BLaER1 treated with 17β-estradiol and CSF1 and Interleukin-3, amounts not matched to agents 10 nM and 100 nM (cell line): Measurements from ENCODE around the gene PGGT1B.
"Not testable (repeated sequence)": the region's sequence is repeated elsewhere in the genome, so short reads cannot be mapped to it uniquely, and the experiment has no call there.

ENCODE experiments used
- H3K27ac ChIP-seq, 11 experiments: shearing (Covaris generic); formaldehyde crosslinking; 2 replicates each; pipeline ENCODE4 v1.8.1; 2022
- H3K27me3 ChIP-seq, 11 experiments: shearing (Covaris generic); formaldehyde crosslinking; 2 replicates each; pipeline ENCODE4 v1.8.1; 2022
- H3K36me3 ChIP-seq, 11 experiments: shearing (Covaris generic); formaldehyde crosslinking; 2 replicates each; pipeline ENCODE4 v1.8.1; 2022
- H3K4me1 ChIP-seq, 10 experiments: shearing (Covaris generic); formaldehyde crosslinking; 2 replicates each; pipeline ENCODE4 v1.8.1; 2022
- H3K4me2 ChIP-seq, 11 experiments: shearing (Covaris generic); formaldehyde crosslinking; 2 replicates each; pipeline ENCODE4 v1.8.1; 2022
- H3K4me3 ChIP-seq, 10 experiments: shearing (Covaris generic); formaldehyde crosslinking; 2 replicates each; pipeline ENCODE4 v1.8.1; 2022
- H3K9ac ChIP-seq, 11 experiments: shearing (Covaris generic); formaldehyde crosslinking; 2 replicates each; pipeline ENCODE4 v1.8.1; 2022
- H3K9me3 ChIP-seq, 11 experiments: shearing (Covaris generic); formaldehyde crosslinking; replicated peaks in 1 of 11; 2 replicates each; pipeline ENCODE4 v1.8.1; 2022
- H4K20me1 ChIP-seq, 11 experiments: shearing (Covaris generic); formaldehyde crosslinking; 2 replicates each; pipeline ENCODE4 v1.8.1; 2022
- Cebpa-rat ChIP-seq, 11 experiments: shearing (Covaris generic); IDR thresholded peaks; 2 replicates each; pipeline ENCODE4 v1.8.1; 2022

PGGT1B gene

DNA sequence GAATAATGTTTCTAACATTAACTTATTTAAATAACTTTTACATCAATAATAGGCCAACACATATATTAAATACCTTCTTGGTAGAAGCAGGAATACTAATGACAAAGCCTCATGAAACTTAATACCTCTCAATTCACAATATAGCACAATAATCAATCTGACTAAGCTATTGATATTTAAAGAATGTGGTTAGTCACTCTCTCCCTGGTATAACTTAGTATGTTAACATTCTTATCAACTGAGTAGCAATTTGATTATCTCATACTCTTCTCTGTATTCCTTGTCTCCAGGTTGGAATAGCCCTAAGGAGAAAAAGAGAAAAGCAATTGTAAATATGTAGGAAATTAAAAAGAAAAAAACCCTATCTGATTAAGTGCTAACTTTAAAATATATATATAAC, 4.9 kb upstream of the PGGT1B start:
- no peaks in the 10 kb centered on the region for H4K20me1 ChIP-seq
- H3K9me3 ChIP-seq: no peaks in the 10 kb centered on the region
- H3K27me3 ChIP-seq: no peaks in the 10 kb centered on the region
- TF ChIP-seq Cebpa-rat (IDR thresholded peaks at IDR 0.05): no peak
- peaks cover 5 to 38% (median 25%) of the 10 kb centered on the region in 10 experiments; a peak in 17 of 20 replicates for H3K4me1 ChIP-seq
- H3K4me3 ChIP-seq: no peak overlapping the region
- no peak overlapping the region for H3K4me2 ChIP-seq
- H3K36me3 ChIP-seq: peaks cover 16 to 35% (median 26%) of the 10 kb centered on the region in 11 experiments; a peak in 20 of 22 replicates
- no peak overlapping the region for H3K9ac ChIP-seq
- H3K27ac ChIP-seq: no peak overlapping the region

DNA sequence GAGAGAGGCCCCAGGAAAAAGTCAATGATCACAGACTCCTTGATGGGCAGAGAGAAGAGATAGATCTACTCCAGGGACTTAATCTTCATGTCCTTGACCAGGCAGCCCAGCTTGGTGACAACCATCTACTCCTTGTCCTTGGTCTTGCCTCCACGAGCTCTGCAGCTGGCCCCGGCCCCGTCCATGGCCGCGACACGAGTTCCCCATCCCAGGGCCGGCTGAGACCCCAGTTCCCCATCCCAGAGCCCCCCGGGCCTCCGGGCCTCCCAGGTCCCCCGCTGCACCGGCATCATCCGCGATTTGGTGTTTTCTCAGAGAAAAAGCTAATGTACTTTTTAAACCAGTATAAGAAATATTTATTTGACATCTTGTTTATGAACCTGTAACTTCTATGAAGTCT, 2.5 kb upstream of the PGGT1B start:
- Histone ChIP-seq H3K4me2 (no peak overlapping the region), H3K27me3 (no peaks in the 10 kb centered on the region), H3K9ac (no peak overlapping the region)

GRCh38 chr5:115264786-115265185, 2.1 kb upstream of the PGGT1B start:
- H3K27ac ChIP-seq: no peak overlapping the region
- no peaks in the 10 kb centered on the region for H3K9me3 ChIP-seq
- H3K4me1 ChIP-seq: peaks cover 15 to 32% (median 25%) of the 10 kb centered on the region in 10 experiments
- H3K4me3 ChIP-seq: no peak overlapping the region
- H3K36me3 ChIP-seq: peaks cover 17 to 29% (median 22%) of the 10 kb centered on the region in 11 experiments; a peak in 20 of 22 replicates
- H3K27me3 ChIP-seq: no peaks in the 10 kb centered on the region
- peaks cover 0 to 17% (median 10%) of the 10 kb centered on the region in 11 experiments; a peak in 9 of 22 replicates for H4K20me1 ChIP-seq
- no peak overlapping the region for H3K4me2 ChIP-seq
- TF ChIP-seq Cebpa-rat (IDR thresholded peaks at IDR 0.05): no peak
- no peak overlapping the region for H3K9ac ChIP-seq

More for the DNA sequence above, 2.5 kb upstream of the PGGT1B start:
- peaks cover 0 to 13% (median 6%) of the 10 kb centered on the region in 11 experiments; a peak in 8 of 22 replicates for H4K20me1 ChIP-seq
- H3K4me3 ChIP-seq: no peak overlapping the region
- H3K4me1 ChIP-seq: peaks cover 15 to 31% (median 22%) of the 10 kb centered on the region in 10 experiments
- no peak overlapping the region for H3K27ac ChIP-seq
- no peaks in the 10 kb centered on the region for H3K9me3 ChIP-seq
- TF ChIP-seq Cebpa-rat (IDR thresholded peaks at IDR 0.05): no peak
- H3K36me3 ChIP-seq: peaks cover 17 to 29% (median 22%) of the 10 kb centered on the region in 11 experiments; a peak in 20 of 22 replicates

- Histone ChIP-seq H3K27ac (peak overlapping the region; percentile 85 to 98 (median 94)), H3K36me3 (peaks cover 20 to 40% (median 30%) of the 10 kb centered on the region in 11 experiments; a peak in 21 of 22 replicates), H3K27me3 (no peaks in the 10 kb centered on the region), H3K4me2 (peak overlapping the region; percentile 80 to 98 (median 93)), H3K4me3 (peak overlapping the region; percentile 73 to 94 (median 86)), H3K4me1 (peaks cover 15 to 40% (median 25%) of the 10 kb centered on the region in 10 experiments), H4K20me1 (peaks cover 8 to 34% (median 27%) of the 10 kb centered on the region in 11 experiments; a peak in 16 of 22 replicates), H3K9me3 (no peaks in the 10 kb centered on the region), H3K9ac (peak overlapping the region; percentile 85 to 96 (median 92))
- TF ChIP-seq Cebpa-rat (IDR thresholded peaks at IDR 0.05): no peak
Measured at GRCh38 chr5:115263078-115263380, 352 bp upstream of the PGGT1B start.

GRCh38 chr5:115262011-115262320, 711 bp downstream of the PGGT1B start:
- Histone ChIP-seq H3K9ac (peak overlapping the region; percentile 85 to 96 (median 92)), H3K9me3 (no peaks in the 10 kb centered on the region), H3K4me1 (peaks cover 15 to 40% (median 25%) of the 10 kb centered on the region in 10 experiments), H3K36me3 (peaks cover 15 to 41% (median 28%) of the 10 kb centered on the region in 11 experiments; a peak in 21 of 22 replicates), H3K27me3 (no peaks in the 10 kb centered on the region), H3K4me2 (peak overlapping the region; percentile 80 to 98 (median 93)), H3K4me3 (peak overlapping the region; percentile 73 to 94 (median 86)), H4K20me1 (peaks cover 8 to 45% (median 38%) of the 10 kb centered on the region in 11 experiments; a peak in 17 of 22 replicates), H3K27ac (peak overlapping the region; percentile 85 to 98 (median 94); a peak in 21 of 22 replicates)
- no peak for TF ChIP-seq Cebpa-rat (IDR thresholded peaks at IDR 0.05)

GRCh38 chr5:115260248-115260647, 2.4 kb downstream of the PGGT1B start:
- Histone ChIP-seq H3K4me1 (peaks cover 15 to 33% (median 25%) of the 10 kb centered on the region in 10 experiments), H3K9me3 (no peaks in the 10 kb centered on the region), H4K20me1 (peaks cover 15 to 61% (median 53%) of the 10 kb centered on the region in 11 experiments; a peak in 19 of 22 replicates), H3K27me3 (no peaks in the 10 kb centered on the region), H3K4me2 (peak overlapping the region in 9 of 11 experiments; percentile 82 to 98 (median 94); a peak in 13 of 22 replicates), H3K9ac (no peak overlapping the region), H3K4me3 (no peak overlapping the region), H3K27ac (no peak overlapping the region), H3K36me3 (peaks cover 18 to 48% (median 32%) of the 10 kb centered on the region in 11 experiments; a peak in 20 of 22 replicates)
- TF ChIP-seq Cebpa-rat (IDR thresholded peaks at IDR 0.05): no peak

DNA sequence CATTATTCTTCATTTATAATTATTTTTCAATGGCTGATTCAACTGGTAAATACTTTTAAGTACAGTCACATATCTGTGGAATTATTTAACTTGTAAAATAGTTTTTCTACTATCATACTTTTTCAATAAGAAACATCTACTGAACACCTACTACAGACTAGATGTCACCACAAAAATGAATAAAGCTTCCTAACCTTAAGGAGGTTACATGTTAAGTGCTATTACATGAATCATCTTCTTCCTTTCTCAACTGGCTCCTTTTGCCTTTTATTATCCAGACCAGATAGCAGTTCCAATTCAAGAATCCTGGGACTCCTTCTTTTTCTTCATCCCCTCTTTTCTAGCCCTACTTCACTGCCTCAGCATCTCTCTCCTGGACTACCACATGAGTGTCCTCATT, 4.7 kb downstream of the PGGT1B start:
- 0 out of 22 replicates have a peak, but pooled peaks cover 0 to 2% (median 0%) of the 10 kb centered on the region in 11 experiments for H3K9me3 ChIP-seq
- peaks cover 30 to 82% (median 63%) of the 10 kb centered on the region in 11 experiments; a peak in 19 of 22 replicates for H4K20me1 ChIP-seq
- H3K36me3 ChIP-seq: peaks cover 13 to 55% (median 24%) of the 10 kb centered on the region in 11 experiments; a peak in 18 of 22 replicates
- H3K4me1 ChIP-seq: peaks cover 11 to 28% (median 20%) of the 10 kb centered on the region in 10 experiments
- H3K4me3 ChIP-seq: no peak overlapping the region
- no peak overlapping the region for H3K9ac ChIP-seq
- H3K4me2 ChIP-seq: no peak overlapping the region
- no peak overlapping the region for H3K27ac ChIP-seq
- no peak for TF ChIP-seq Cebpa-rat (IDR thresholded peaks at IDR 0.05)
- no peaks in the 10 kb centered on the region for H3K27me3 ChIP-seq

DNA sequence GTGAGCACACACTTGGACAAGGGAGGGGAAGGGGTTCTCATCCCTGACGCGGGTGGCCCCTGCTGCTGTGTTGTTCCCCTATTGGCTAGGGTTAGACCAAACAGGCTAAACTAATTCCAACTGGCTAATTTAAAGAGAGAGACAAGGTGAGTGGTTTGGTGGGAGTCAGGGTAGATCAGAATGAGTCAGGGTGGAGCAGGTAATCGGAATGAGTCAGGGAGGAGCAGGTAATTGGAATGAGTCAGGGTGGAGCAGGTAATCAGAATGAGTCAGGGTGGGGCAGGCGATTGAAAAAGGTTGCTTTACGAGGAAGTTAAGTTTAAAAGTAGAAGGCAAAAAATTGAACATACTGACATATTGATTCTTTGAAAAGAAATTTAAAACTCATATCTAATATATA, 13.3 kb downstream of the PGGT1B start:
- H3K27ac ChIP-seq, H3K9ac ChIP-seq, H3K27me3 ChIP-seq, H3K4me2 ChIP-seq, H3K4me3 ChIP-seq, H3K4me1 ChIP-seq: not testable (repeated sequence)
- Histone ChIP-seq H4K20me1 (peaks cover 16 to 83% (median 39%) of the 10 kb centered on the region in 11 experiments; a peak in 18 of 22 replicates), H3K9me3 (peaks cover 0 to 29% (median 0%) of the 10 kb centered on the region in 11 experiments; a peak in 8 of 22 replicates), H3K36me3 (peaks cover 8 to 62% (median 25%) of the 10 kb centered on the region in 11 experiments; a peak in 18 of 22 replicates)

DNA sequence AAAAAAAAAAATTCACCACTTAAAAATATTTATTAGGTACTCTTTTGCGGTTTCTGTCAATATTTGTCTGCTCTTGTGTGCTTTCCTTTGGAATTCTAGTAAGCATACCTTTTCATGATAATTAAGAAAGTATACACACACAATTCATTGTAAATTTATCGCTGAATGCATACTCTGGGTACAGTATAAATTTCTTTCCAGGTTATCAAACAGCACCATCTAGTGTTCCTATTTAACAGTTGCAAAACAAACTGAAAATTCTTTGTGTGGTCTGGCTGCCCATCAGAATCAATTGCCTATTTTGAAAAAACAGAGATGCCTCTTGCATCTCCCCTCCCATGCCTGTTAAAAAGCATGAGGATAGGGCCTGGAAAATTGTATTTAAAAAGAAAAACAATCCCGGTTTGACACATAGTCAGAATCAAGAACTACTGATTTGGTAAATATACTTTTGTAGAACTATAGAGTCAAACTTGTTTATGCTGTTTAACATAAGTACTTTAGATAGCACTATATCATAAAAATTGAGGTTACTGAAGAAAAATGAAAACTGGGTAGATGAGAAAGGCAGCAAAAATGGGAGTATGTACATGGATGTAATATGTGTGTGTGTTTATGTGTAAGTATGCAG, 16.2 kb downstream of the PGGT1B start:
- Histone ChIP-seq H3K9me3 (peaks cover 0 to 16% (median 0%) of the 10 kb centered on the region in 11 experiments; a peak in 4 of 22 replicates), H3K4me2 (no peak overlapping the region), H3K27ac (no peak overlapping the region), H4K20me1 (peaks cover 18 to 83% (median 51%) of the 10 kb centered on the region in 11 experiments; a peak in 18 of 22 replicates), H3K9ac (no peak overlapping the region), H3K36me3 (peaks cover 10 to 44% (median 25%) of the 10 kb centered on the region in 11 experiments; a peak in 18 of 22 replicates), H3K4me3 (no peak overlapping the region), H3K4me1 (peaks cover 0 to 10% (median 0%) of the 10 kb centered on the region in 10 experiments; a peak in 6 of 20 replicates), H3K27me3 (no peaks in the 10 kb centered on the region)
- TF ChIP-seq Cebpa-rat (IDR thresholded peaks at IDR 0.05): no peak
